ENCODE results near the gene PNKP.
"Not testable (repeated sequence)": the region's sequence is repeated elsewhere in the genome, so short reads cannot be mapped to it uniquely, and the experiment has no call there.

The PNKP gene

DNA sequence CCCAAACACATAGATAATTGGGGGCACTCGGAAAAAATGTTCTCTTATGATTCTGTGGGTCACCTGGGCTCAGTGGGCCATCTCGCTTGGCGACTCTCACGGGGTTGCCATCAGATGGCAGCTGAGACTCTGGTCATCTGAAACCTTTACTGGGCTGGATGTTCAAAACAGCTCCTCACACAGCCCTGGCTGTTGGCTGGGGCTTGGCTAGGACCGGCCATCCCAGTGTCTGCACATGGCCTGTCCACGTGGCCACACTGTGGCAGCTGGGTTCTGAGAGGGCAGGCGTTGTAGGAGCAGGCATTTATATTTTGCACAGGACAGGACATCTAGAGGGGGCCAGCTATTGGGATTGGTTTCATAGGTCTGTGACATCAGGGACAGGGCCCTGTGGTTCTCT, 33.8 kb downstream of the PNKP start:
- in situ Hi-C loops (cut with MboI; ENCODE audit: low pct_unique_long_range_greater_than_20kb, low sequenced_read_pairs) = no loop called here
- DNase-seq = no peak

DNA sequence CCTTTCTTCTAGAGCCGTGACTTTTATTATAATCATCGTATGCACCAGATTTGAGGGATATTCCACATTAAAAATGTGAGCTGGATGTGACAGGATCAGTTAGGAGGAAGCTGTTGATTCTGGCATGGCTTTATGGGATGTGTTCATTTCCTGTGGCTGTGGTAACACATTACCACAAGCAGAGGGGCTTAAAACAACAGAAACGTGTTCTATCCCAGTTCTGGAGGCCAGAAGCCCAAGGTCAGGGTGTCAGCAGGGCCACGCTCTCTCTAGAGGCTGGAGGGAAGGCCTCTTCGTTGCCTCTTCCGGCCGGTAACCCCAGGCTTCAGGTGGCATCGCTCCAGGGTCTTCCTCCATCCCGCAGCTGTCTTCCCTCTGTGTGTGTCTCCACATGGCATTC, 34.8 kb downstream of the PNKP start:
- peak; percentile 51 for DNase-seq
- in situ Hi-C loops (cut with MboI; ENCODE audit: low pct_unique_long_range_greater_than_20kb, low sequenced_read_pairs) = no loop called here

DNA sequence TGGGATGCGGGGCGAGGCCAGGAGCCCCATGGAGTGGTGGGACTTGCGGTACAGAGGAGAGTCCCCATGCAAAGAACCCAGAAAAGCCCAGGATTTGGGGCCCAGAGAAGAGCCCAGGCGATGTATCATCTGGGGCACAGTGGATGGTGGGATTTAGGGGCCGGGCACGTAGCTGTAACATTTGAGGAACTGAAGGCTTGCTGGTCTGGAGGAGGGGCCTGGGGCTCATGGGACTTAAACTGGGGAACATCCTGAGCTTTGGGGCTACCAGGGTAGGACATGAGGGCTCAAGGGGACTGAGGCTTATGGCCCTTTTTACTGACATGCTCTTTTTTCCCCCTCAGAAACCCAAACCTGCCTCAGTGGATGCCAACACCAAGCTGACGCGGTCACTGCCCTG, 35.8 kb downstream of the PNKP start:
- no peak for DNase-seq
- in situ Hi-C loops (cut with MboI; ENCODE audit: low pct_unique_long_range_greater_than_20kb, low sequenced_read_pairs) = no loop called here

DNA sequence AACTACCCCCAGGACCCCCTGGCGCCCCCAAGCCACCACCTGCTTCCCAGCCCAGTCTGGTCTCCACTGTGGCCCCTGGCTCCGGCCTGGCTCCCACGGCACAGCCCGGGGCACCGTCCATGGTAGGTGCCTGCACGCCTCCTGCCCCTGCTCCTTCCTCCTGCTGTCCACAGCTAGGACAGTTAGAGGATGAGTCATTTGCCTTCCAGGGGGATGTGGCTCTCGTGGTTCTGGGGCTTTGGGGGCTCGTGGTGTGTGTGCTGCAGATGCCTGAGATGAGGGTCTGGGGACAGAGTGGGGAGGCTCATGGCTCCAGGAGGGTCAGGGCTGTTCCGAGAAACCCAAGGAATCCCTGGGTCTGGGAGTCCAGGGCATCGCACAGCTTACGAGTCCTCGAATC, 36.6 kb downstream of the PNKP start:
- DNase-seq = no peak
- in situ Hi-C loops (cut with MboI; ENCODE audit: low pct_unique_long_range_greater_than_20kb, low sequenced_read_pairs) = no loop called here

DNA sequence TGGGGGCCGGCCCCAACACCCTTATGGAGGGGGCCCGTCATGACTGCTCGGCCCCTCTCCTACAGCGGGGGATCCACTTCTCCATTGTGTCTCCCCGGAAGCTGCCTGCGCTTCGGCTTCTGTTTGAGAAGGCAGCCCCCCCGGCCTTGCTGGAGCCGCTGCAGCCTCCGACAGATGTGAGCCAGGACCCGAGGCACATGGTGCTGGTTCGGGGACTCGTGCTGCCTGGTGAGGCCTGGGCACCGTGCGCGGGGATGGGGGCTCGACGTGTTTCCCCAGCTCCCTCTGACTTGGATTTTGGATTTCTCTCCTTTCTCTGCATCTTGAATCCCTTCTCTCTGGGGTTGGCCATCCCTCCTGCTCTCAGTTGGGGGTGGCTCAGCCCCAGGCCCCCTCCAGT, 37.7 kb downstream of the PNKP start:
- in situ Hi-C loops (cut with MboI; ENCODE audit: low pct_unique_long_range_greater_than_20kb, low sequenced_read_pairs) = no loop called here
- DNase-seq = no peak

DNA sequence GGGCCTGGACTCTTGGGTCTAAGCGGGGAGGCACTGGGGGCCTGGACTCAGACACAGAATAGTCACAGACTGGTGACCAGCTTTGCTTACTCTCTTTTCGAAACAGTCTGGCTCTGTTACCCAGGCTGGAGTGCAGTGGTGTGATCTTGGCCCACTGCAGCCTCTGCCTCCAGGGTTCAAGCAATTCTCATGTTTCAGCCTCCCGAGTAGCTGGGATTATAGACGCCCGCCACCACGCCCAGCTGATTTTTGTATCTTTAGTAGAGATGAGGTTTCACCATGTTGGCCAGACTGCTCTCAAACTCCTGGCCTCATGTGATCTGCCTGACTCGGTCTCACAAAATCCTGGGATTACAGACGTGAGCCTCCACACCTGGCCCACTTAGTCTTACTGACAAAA, 38.2 kb downstream of the PNKP start:
- in situ Hi-C loops (cut with MboI; ENCODE audit: low pct_unique_long_range_greater_than_20kb, low sequenced_read_pairs) = no loop called here

DNA sequence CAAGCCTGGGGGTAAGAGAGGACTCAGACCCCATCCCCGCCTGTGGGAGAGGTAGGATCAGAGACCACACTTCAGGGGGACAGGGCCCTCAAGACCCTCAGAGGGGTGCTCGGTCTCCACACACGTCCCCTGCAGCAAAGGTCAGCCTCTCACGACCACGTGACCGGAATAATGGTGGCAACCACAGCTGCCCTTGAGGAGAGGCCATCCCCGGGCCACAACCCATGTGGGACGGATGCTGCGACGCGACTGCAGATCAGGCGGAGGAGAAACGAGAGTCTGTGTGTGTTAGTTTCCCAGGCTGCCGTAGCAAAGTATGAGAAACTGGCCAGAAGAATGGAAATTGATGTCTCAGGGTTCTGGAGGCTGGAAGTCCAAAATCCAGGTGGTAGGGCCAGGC, 40.3 kb downstream of the PNKP start:
- in situ Hi-C loops (cut with MboI; ENCODE audit: low pct_unique_long_range_greater_than_20kb, low sequenced_read_pairs) = no loop called here
- DNase-seq = no peak

More for the DNA sequence above, 38.2 kb downstream of the PNKP start:
- DNase-seq = no peak

DNA sequence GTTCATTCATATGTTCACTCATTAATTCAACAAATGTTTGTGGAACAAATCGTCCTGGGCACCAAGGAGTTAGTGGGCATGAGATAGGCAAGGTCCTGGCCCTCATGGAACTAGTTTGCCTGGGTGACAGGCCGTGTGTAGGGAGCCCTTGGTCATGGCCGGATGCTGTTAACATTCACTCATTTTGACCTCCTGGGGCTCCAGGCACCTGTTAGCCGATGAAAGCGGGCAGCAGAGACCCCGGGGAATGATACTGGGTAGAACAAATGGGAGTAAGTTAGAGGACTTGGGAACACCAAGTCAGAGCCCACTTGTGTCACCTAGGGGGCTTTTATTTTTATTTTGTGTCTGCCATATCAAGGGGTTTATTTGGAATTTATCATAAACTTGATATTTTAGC, 42.7 kb downstream of the PNKP start:
- in situ Hi-C loops (cut with MboI; ENCODE audit: low pct_unique_long_range_greater_than_20kb, low sequenced_read_pairs) = no loop called here
- DNase-seq = no peak

DNA sequence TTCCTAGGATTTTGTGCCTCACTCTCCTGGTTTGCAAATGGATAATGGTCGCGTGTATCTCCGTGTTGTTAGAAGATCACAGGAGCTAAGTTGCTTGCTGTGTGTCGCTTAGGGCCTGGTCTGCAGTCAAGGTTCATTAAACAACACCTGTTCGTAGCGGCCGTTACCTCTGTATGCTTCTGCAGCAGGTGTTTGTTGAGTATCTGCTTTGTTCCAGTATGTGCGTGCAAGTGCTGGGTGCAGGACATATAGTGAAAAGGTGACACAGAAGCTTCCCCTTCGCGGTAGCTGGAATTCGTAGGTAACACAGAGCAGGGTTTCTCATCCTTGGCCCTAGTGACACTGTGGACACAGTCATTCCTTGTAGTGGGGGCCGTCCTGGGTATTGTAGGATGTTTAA, 43.9 kb downstream of the PNKP start:
- in situ Hi-C loops (cut with MboI; ENCODE audit: low pct_unique_long_range_greater_than_20kb, low sequenced_read_pairs) = no loop called here
- no peak for DNase-seq

DNA sequence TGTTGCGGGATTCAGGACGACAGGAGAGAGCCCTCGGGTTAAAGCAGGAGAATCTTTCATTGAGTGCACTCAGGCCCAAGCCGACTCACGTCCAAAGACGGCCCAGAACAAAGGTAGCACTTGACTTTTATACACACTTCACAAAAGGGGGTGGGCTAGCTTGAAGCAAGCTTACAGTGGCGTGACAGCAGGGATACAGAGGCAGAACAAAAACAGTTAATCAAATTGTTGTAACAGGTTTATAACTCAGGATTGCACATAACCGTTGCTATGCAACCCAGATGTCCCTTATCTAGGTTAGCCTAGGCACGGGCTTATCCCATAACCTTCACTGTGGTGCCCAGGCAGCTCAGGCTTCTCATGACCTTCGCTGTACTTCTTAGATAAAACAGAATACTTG, 47.3 kb downstream of the PNKP start:
- DNase-seq = no peak
- in situ Hi-C loops (cut with MboI; ENCODE audit: low pct_unique_long_range_greater_than_20kb, low sequenced_read_pairs) = no loop called here

DNA sequence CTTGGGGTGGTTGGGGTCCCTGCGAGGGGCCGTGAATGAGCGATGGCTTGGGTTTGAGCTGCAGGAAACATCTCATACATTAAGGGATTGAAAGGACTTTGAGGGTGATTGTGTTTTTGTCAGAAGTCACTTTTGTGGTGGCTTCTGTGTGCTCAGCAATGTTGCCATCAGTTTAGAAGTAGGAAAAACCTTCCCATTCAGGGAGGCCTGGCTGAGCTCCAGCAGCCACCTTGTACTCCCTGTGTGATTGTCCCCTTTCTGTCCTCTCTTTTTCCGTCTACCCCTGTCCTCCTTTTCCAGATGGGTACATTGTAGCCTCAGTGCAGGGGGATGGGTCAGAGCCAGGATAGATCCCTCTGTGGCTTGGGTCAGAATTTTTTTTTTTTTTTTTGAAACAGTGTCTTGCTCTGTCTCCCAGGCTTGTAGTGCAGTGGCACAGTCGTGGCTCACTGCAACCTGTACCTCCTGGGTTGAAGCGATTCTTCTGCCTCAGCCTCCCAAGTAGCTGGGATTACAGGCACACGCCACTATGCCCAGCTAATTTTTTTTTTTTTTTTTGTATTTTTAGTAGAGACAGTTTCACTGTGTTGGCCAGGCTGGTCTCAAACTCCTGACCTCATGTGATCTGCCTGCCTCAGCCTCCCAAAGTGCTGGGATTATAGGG, 47.8 kb downstream of the PNKP start:
- in situ Hi-C loops (cut with MboI; ENCODE audit: low pct_unique_long_range_greater_than_20kb, low sequenced_read_pairs); DNase-seq: not testable (repeated sequence)

DNA sequence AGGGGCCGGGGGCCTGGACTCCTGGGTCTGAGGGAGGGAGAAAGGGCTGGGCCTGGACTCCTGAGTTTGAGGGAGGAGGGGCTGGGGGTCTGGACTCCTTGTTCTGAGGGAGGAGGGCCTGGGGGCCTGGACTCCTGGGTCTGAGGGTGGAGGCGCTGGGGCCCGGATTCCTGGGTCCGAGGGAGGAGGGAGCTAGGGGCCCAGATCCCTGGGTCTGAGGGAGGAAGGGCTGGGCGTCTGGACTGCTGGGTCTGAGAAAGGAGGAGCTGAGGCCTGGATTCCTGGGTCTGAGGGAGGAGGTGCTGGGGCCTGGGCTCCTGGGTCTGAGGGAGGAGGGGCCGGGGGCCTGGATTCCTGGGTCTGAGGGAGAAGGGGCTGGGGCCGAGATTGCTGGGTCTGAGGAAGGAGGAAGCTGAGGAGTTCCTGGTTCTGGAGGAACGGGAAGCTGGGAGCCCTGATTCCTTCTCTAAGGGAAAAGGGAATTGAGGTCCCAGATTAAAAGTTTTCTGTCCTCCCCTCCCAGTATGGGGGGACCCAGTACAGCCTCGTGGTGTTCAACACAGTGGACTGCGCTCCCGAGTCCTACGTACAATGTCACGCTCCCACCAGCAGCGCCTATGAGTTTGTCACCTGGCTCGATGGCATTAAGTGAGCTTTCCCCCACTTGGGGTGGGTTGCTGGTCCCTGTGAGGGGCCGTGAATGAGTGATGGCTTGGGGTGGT, 48.6 kb downstream of the PNKP start:
- no peak for DNase-seq
- in situ Hi-C loops (cut with MboI; ENCODE audit: low pct_unique_long_range_greater_than_20kb, low sequenced_read_pairs) = no loop called here

DNA sequence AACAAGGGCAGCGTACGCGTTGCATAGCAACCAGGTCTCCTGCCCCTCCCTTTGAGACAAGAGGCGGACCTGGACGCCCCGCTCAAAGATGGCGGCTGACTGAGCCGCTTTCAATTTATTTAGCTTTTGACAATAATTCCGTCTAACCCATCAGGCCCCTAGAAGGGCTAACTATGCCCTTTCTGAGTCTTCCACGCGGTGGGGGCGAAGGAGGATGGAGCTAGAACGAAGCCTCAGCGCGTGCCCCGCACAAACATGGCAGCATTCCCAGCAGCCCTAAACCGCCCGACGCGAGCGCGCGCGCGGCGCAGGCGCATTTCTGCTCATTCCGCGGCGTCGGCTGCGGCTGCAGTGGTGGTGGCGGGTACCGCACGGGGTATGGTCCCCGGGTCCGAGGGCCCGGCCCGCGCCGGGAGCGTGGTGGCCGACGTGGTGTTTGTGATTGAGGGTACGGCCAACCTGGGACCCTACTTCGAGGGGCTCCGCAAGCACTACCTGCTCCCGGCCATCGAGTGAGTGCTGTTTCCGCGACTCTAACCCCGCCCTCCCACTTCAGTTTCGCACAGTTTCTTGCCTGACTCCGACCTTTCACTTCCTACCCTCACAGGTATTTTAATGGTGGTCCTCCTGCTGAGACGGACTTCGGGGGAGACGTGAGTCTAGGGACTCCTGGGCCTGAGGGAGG, 49.3 kb downstream of the PNKP start, which contains the start of gene MED25:
TSS of gene MED25 (plus strand) at position 326 of the 685 bp plus-strand sequence. CDS start at position 379, 53 bp downstream.
- in situ Hi-C loops (cut with MboI; ENCODE audit: low pct_unique_long_range_greater_than_20kb, low sequenced_read_pairs) = no loop called here
- DNase-seq = peak; percentile 94

DNA sequence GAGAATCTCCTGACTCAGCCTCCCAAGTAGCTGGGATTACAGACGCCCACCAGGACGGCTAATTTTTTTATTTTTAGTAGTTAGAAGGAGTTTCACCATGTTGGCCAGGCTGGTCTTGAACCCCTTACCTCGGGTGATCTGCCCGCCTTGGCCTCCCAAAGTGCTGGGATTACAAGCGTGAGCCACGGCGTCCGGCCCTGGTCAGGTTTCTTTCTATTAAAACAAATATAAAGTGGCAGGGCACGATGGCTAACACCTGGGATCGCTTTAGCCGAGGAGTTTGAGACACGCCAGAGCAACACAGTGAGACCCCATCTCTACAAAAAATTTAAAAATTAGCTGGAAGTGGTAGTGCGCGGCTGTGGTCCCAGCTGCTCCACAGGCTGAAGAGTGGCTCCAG, 50.8 kb downstream of the PNKP start:
- no peak for DNase-seq
- in situ Hi-C loops (cut with MboI; ENCODE audit: low pct_unique_long_range_greater_than_20kb, low sequenced_read_pairs) = no loop called here

DNA sequence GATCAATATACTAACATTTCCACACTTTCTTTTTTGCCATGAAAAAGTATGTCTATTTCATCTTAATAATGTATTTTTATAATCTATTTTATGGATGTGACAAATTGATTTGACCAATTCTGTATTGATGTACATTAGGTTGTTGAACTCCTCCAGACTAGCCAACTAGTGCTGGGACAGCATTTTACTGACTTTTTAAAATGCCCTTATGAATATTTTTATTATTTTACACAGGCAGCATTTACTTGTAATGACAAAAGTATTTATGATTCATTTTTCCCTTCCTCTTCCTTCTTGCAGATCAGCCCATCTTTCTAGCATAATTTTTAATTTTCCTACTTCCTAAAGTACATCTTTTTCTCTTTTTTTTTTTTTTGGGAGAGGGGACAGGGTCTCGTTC, 53.4 kb downstream of the PNKP start:
- no peak for DNase-seq
- in situ Hi-C loops (cut with MboI; ENCODE audit: low pct_unique_long_range_greater_than_20kb, low sequenced_read_pairs) = no loop called here

DNA sequence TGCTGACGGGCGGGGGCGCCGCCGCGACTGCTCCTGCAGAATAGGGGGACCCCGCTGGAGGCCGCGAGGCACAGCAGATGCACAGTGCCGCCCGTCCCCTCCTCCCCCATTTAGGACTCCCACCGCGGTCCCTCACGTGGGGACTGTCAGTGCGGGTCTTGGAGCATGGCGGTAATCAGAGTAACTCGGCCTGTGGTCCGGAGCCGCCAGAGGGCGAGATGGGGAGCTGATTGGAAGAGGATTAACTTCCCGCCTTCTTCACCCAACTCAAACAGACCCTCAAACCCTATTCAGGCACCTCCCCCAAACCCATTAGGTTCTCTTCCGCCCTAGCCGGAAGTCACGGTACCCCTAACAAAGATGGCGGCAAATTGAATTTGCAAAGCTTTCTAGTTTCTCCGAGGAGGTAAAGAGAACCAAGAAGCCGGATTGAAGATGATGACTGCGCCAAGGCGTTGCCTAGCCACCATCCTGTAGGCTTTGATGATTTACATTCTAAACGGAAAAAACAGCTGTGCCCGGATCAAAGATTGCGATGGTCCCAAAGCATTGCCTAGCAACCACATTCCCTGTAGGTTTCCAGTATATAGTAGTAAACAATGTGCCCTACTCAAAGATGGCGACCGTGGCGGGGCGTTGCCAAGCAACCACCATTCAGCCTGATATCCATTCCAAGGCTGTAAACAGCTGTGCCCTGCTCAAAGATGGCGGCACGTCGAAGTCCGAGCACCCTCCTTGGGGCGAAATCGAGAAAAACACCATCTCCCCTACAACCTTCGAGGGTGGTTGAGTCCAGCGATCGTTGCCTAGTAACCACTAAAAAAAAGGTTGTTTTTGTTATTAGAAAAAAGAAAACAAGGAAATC, 54.1 kb downstream of the PNKP start, which contains the start of gene FUZ:
TSS of gene FUZ (minus strand) at position 296 of the 865 bp plus-strand sequence. CDS start at position 110, 186 bp downstream.
- in situ Hi-C loops (cut with MboI; ENCODE audit: low pct_unique_long_range_greater_than_20kb, low sequenced_read_pairs) = no loop called here
- DNase-seq = peak; percentile 96

DNA sequence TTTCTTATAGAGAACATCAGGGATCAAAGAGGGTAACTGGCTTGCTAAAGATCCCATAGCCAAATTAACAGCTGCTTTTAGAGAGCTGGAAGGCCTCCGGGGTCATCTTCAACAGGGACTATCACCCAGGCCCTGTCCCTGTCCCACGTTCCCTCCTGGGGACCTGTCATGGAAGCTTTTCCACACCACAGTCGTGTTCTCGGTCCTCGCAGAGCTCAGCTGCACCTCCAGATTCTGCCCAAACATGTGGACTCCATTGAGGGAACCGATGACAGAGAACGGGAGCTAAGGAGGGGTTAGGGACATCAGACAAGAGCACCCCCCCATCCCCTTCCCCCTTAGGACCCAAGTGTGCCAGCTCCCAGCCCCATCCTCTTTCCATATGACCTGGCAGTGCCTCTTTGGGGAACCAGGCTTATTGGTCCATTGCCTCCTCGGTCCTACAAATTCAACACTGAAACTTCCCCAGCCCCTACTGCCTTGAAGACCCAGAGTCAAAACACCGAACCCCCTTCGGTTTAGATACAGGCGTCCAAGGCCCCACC, 54.9 kb downstream of the PNKP start:
- in situ Hi-C loops (cut with MboI; ENCODE audit: low pct_unique_long_range_greater_than_20kb, low sequenced_read_pairs) = no loop called here
- DNase-seq = no peak

DNA sequence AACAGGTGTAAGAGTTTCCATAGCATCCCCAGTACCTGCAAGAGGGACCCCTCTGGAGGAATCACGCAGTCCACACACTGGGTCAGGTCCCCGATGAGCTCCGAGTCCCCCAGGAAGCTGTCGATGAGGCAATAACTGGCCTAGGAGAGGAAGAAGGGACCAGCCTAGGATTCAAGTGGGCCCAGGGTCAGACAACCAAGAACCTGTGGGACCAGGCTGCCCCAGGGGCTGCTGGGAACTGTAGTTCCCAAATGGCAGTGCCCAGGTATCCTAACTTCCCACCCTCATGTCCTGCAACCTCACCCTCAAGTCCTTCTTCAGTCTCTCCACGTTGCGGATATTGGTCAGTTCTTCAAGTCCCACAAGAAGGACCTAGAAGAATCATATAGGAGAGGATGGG, 56.0 kb downstream of the PNKP start:
- in situ Hi-C loops (cut with MboI; ENCODE audit: low pct_unique_long_range_greater_than_20kb, low sequenced_read_pairs) = no loop called here
- no peak for DNase-seq
